WTC11 (cell line): Measurements from ENCODE around the gene TUBB1. TPM values are rescaled to one million over a fixed set of nuclear protein-coding genes. Genes with fewer than 3 reads are reported as not detected.

Experiments
- ATAC-seq: fragments of 200-7000 bp; cut with Tn5 transposase; 2 replicates; pipeline ENCODE4 v1.10.0; 2021; ENCODE audit warnings: mild to moderate bottlenecking, moderate library complexity
- CTCF ChIA-PET: fragments of 300-600 bp; sonication (Branson Sonifier 250); formaldehyde crosslinking; loops from one replicate; lab custom pipeline; 2021; ENCODE audit warnings: antibody characterized with exemption; lab: Charles Lee
- POLR2A ChIA-PET: fragments of 350-600 bp; sonication (Branson Sonifier 250); formaldehyde crosslinking; loops from one replicate; lab custom pipeline; 2021; ENCODE audit warnings: antibody characterized with exemption; lab: Charles Lee
- DNase-seq: peaks from one replicate; pipeline ENCODE4 v3.0.0; 2021; ENCODE audit warnings: low spot score
- H3K27ac Mint-ChIP-seq: 2 replicates; pipeline ENCODE4 v1.8.0; 2021; ENCODE audit warnings: mixed read lengths
- H3K27me3 Mint-ChIP-seq: 2 replicates; pipeline ENCODE4 v1.8.0; 2021; ENCODE audit warnings: low read depth, mild to moderate bottlenecking, moderate library complexity, mixed read lengths
- H3K36me3 Mint-ChIP-seq: 2 replicates; pipeline ENCODE4 v1.8.0; 2021; ENCODE audit warnings: mixed read lengths
- H3K4me1 Mint-ChIP-seq: 2 replicates; pipeline ENCODE4 v1.8.0; 2022; ENCODE audit warnings: mixed read lengths
- H3K4me3 Mint-ChIP-seq: 2 replicates; pipeline ENCODE4 v1.8.0; 2021; ENCODE audit warnings: mild to moderate bottlenecking, moderate library complexity, mixed read lengths
- H3K9me3 Mint-ChIP-seq: 2 replicates; pipeline ENCODE4 v1.8.0; 2021; ENCODE audit warnings: mixed read lengths
- AR ChIP-seq: fragments of 250-450 bp; sonication (Bioruptor Pico); IDR thresholded peaks from 2 replicates; pipeline ENCODE4 v1.9.0; 2021; ENCODE audit warnings: mild to moderate bottlenecking
- ARID4B ChIP-seq: sonication (generic); formaldehyde crosslinking; IDR thresholded peaks from 2 replicates; pipeline ENCODE4 v1.8.0; 2023; ENCODE audit warnings: missing genetic modification reagents, mild to moderate bottlenecking, borderline replicate concordance
- ATF2 ChIP-seq: sonication (generic); formaldehyde crosslinking; IDR thresholded peaks from 2 replicates; pipeline ENCODE4 v1.8.1; 2022; ENCODE audit warnings: low read depth, missing genetic modification reagents, borderline replicate concordance
- CREM ChIP-seq: sonication (generic); formaldehyde crosslinking; IDR thresholded peaks from 2 replicates; pipeline ENCODE4 v1.8.1; 2022; ENCODE audit warnings: mild to moderate bottlenecking, missing genetic modification reagents, moderate library complexity
- CTCF ChIP-seq: fragments of 200-600 bp; IDR thresholded peaks from 2 replicates; pipeline ENCODE4 v1.8.0; 2022; ENCODE audit warnings: antibody characterized with exemption
- E2F4 ChIP-seq: sonication (generic); formaldehyde crosslinking; IDR thresholded peaks from 2 replicates; pipeline ENCODE4 v1.8.1; 2022; ENCODE audit warnings: low read depth, mild to moderate bottlenecking, moderate library complexity, missing genetic modification reagents, borderline replicate concordance
- ELF4 ChIP-seq: sonication (generic); formaldehyde crosslinking; IDR thresholded peaks from 2 replicates; pipeline ENCODE4 v1.8.1; 2022; ENCODE audit warnings: low read depth, mild to moderate bottlenecking, moderate library complexity, missing genetic modification reagents
- GABPB1 ChIP-seq: sonication (generic); formaldehyde crosslinking; IDR thresholded peaks from 2 replicates; pipeline ENCODE4 v1.8.1; 2023; ENCODE audit warnings: mild to moderate bottlenecking, missing genetic modification reagents
- MAX ChIP-seq: sonication (generic); formaldehyde crosslinking; IDR thresholded peaks from 2 replicates; pipeline ENCODE4 v1.8.0; 2022; ENCODE audit warnings: mild to moderate bottlenecking, missing genetic modification reagents
- RELA ChIP-seq: sonication (generic); formaldehyde crosslinking; IDR thresholded peaks from 2 replicates; pipeline ENCODE4 v1.8.1; 2022; ENCODE audit warnings: missing genetic modification reagents, mild to moderate bottlenecking, borderline replicate concordance
- SP1 ChIP-seq: sonication (generic); formaldehyde crosslinking; conservative IDR thresholded peaks from 2 replicates; pipeline ENCODE4 v1.8.1; 2022; ENCODE audit warnings: missing genetic modification reagents
- TCF7 ChIP-seq: sonication (generic); formaldehyde crosslinking; IDR thresholded peaks from 2 replicates; pipeline ENCODE4 v1.8.0; 2022; ENCODE audit warnings: mild to moderate bottlenecking, low read depth, missing genetic modification reagents, moderate library complexity
- TP53 ChIP-seq: sonication (generic); formaldehyde crosslinking; IDR thresholded peaks from 2 replicates; pipeline ENCODE4 v1.8.1; 2023; ENCODE audit warnings: mild to moderate bottlenecking, missing genetic modification reagents
- ZBTB21 ChIP-seq: sonication (generic); formaldehyde crosslinking; IDR thresholded peaks from 2 replicates; pipeline ENCODE4 v1.8.1; 2023; ENCODE audit warnings: mild to moderate bottlenecking, missing genetic modification reagents, borderline replicate concordance
- ZMAT4 ChIP-seq: fragments of 250-450 bp; sonication (Bioruptor Pico); IDR thresholded peaks from 2 replicates; pipeline ENCODE4 v1.9.0; 2021; ENCODE audit warnings: mild to moderate bottlenecking
- ZNF121 ChIP-seq: sonication (generic); formaldehyde crosslinking; IDR thresholded peaks from 2 replicates; pipeline ENCODE4 v1.8.0; 2023; ENCODE audit warnings: missing genetic modification reagents
- ZNF263 ChIP-seq: sonication (generic); formaldehyde crosslinking; IDR thresholded peaks from 2 replicates; pipeline ENCODE4 v1.8.1; 2022; ENCODE audit warnings: low read depth, mild to moderate bottlenecking, moderate library complexity, missing genetic modification reagents
- ZNF281 ChIP-seq: sonication (generic); formaldehyde crosslinking; IDR thresholded peaks from 2 replicates; pipeline ENCODE4 v1.8.0; 2023; ENCODE audit warnings: mild to moderate bottlenecking, missing genetic modification reagents
- total RNA-seq: library from RNA; stranded (reverse); gene quantifications from 3 replicates; pipeline ENCODE4 v1.2.3, GENCODE V29; 2021

The TUBB1 gene
- total RNA-seq, 1 experiment from 2014 or later: not detected

- Mint-ChIP-seq H3K9me3 (no peaks in the 10 kb centered on the region), H3K27me3 (peaks cover 70% of the 10 kb centered on the region), H3K36me3 (peaks cover 67% of the 10 kb centered on the region), H3K4me3 (no peak overlapping the region), H3K27ac (no peak overlapping the region; the same call in 1 of the 2 replicates), H3K4me1 (peaks cover 33% of the 10 kb centered on the region)
- DNase-seq (no peak), ATAC-seq (no peak)
- ChIA-PET CTCF (no interaction called here), POLR2A (no interaction called here)
- TF ChIP-seq CREM (no peak), CTCF (no peak), GABPB1 (CRISPR knock-in tag) (no peak), ZNF281 (no peak), RELA (CRISPR knock-in tag) (no peak), MAX (CRISPR knock-in tag) (no peak), ZNF263 (CRISPR knock-in tag) (no peak), AR (CRISPR knock-in tag) (no peak), TCF7 (CRISPR knock-in tag) (no peak), ZMAT4 (CRISPR knock-in tag) (no peak), SP1 (CRISPR knock-in tag) (no peak), ELF4 (CRISPR knock-in tag) (no peak), ATF2 (CRISPR knock-in tag) (no peak), ZNF121 (CRISPR knock-in tag) (no peak)
These were observed 6.3 kb downstream of the TUBB1 start for GRCh38 chr20:59025511-59025910.

GRCh38 chr20:59026904-59027740 is 7.9 kb downstream of the TUBB1 start:
- Mint-ChIP-seq H3K9me3 (no peaks in the 10 kb centered on the region), H3K27ac (no peak overlapping the region), H3K27me3 (peaks cover 83% of the 10 kb centered on the region), H3K4me1 (peaks cover 42% of the 10 kb centered on the region), H3K36me3 (peaks cover 76% of the 10 kb centered on the region), H3K4me3 (no peak overlapping the region)
- POLR2A ChIA-PET: no interaction called here
- CTCF ChIA-PET: no interaction called here
- DNase-seq (no peak), ATAC-seq (no peak)
- TF ChIP-seq TP53 (CRISPR knock-in tag) (no peak), ARID4B (CRISPR knock-in tag) (no peak), ZBTB21 (no peak), E2F4 (CRISPR knock-in tag) (no peak)
